Breast epithelium (tissue), 4 donors: ENCODE measurements around the gene CD300LB. TPM values are rescaled to one million over a fixed set of nuclear protein-coding genes. Genes with fewer than 3 reads are reported as not detected.

Experiments
- DNase-seq, 2 donors: peaks; one replicate each; pipeline ENCODE4 v3.0.0-alpha.2; 2019; ENCODE audit warnings: low spot score in 2 of 2
- H3K27ac ChIP-seq, 2 donors: fragments of 200-600 bp; sonication (generic) in 1 of 2; one replicate each; pipeline ENCODE4 v1.5.1; 2016 to 2019; ENCODE audit warnings: mild to moderate bottlenecking in 1 of 2
- H3K27me3 ChIP-seq, 2 donors: fragments of 200-600 bp; sonication (generic) in 1 of 2; one replicate each; pipeline versions ENCODE4 v1.5.1 to v1.6.0; 2017 to 2019; ENCODE audit warnings: control low read depth in 1 of 2, mild to moderate bottlenecking in 1 of 2
- H3K36me3 ChIP-seq: fragments of 200-600 bp; one replicate; pipeline ENCODE4 v1.5.1; 2019
- H3K4me1 ChIP-seq, 2 donors: fragments of 200-600 bp; sonication (generic); one replicate each; pipeline ENCODE4 v1.5.1; 2016 to 2019; ENCODE audit warnings: control low read depth in 1 of 2
- H3K4me3 ChIP-seq, 3 donors: fragments of 200-600 bp; sonication (generic); 1 replicate in 2 of 3; 2 replicates in 1 of 3; pipeline ENCODE4 v1.5.1; 2016 to 2019; ENCODE audit warnings: mild to moderate bottlenecking in 3 of 3, moderate library complexity in 2 of 3
- H3K9me3 ChIP-seq, 2 donors: fragments of 200-600 bp; sonication (generic) in 1 of 2; one replicate each; pipeline ENCODE4 v1.5.1; 2016 to 2019; ENCODE audit warnings: control low read depth in 1 of 2
- POLR2A ChIP-seq: fragments of 450-650 bp; IDR thresholded peaks from one replicate; pipeline ENCODE4 v1.6.1; 2016; ENCODE audit warnings: antibody characterized with exemption, mild to moderate bottlenecking, moderate library complexity
- POLR2AphosphoS5 ChIP-seq, 3 donors: sonication (generic); formaldehyde crosslinking; IDR thresholded peaks; one replicate each; pipeline ENCODE4 v1.6.1; 2017; ENCODE audit warnings: antibody characterized with exemption in 3 of 3
- intact Hi-C: fragments of 100-400 bp; cut with DNase I; formaldehyde crosslinking; loops from one replicate; pipeline ENCODE4 v1.15.1; 2023; ENCODE audit warnings: low total_unique reads
- total RNA-seq, 3 donors: library from RNA; depleted of rRNA; stranded (reverse); fragments of >200 nt; gene quantifications; one replicate each; pipeline ENCODE4 v1.1.0, GENCODE V29; 2016
- TF ChIP-seq, protein P1 (sequence below), 3 donors: fragments of 450-650 bp; IDR thresholded peaks; one replicate each; pipeline ENCODE4 v1.5.1; 2016 to 2017; ENCODE audit warnings: antibody characterized with exemption in 3 of 3, mild to moderate bottlenecking in 3 of 3, moderate library complexity in 3 of 3

Gene CD300LB
- total RNA-seq, 3 donors from 2014 or later = 0.32 to 0.88 TPM; not detected in 1

GRCh38 chr17:74550602-74551001 is 19.3 kb upstream of the CD300LB start:
- intact Hi-C loops = no loop called here
- TF ChIP-seq POLR2AphosphoS5 (IDR thresholded peaks at IDR 0.05) (no peak), POLR2A (no peak)
- TF ChIP-seq, protein P1, sequence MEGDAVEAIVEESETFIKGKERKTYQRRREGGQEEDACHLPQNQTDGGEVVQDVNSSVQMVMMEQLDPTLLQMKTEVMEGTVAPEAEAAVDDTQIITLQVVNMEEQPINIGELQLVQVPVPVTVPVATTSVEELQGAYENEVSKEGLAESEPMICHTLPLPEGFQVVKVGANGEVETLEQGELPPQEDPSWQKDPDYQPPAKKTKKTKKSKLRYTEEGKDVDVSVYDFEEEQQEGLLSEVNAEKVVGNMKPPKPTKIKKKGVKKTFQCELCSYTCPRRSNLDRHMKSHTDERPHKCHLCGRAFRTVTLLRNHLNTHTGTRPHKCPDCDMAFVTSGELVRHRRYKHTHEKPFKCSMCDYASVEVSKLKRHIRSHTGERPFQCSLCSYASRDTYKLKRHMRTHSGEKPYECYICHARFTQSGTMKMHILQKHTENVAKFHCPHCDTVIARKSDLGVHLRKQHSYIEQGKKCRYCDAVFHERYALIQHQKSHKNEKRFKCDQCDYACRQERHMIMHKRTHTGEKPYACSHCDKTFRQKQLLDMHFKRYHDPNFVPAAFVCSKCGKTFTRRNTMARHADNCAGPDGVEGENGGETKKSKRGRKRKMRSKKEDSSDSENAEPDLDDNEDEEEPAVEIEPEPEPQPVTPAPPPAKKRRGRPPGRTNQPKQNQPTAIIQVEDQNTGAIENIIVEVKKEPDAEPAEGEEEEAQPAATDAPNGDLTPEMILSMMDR (IDR thresholded peaks at IDR 0.05) = no peak
- DNase-seq = no peak
- Histone ChIP-seq H3K36me3 (no peaks in the 10 kb centered on the region), H3K27ac (no peak overlapping the region), H3K4me3 (no peak overlapping the region), H3K9me3 (no peaks in the 10 kb centered on the region), H3K4me1 (no peaks in the 10 kb centered on the region), H3K27me3 (no peaks in the 10 kb centered on the region)

GRCh38 chr17:74549343-74549742 is 18.1 kb upstream of the CD300LB start:
- no peaks in the 10 kb centered on the region for H3K36me3 ChIP-seq
- no peak overlapping the region for H3K27ac ChIP-seq
- no peaks in the 10 kb centered on the region for H3K9me3 ChIP-seq
- no peaks in the 10 kb centered on the region for H3K4me1 ChIP-seq
- no peak overlapping the region for H3K4me3 ChIP-seq
- DNase-seq = no peak
- H3K27me3 ChIP-seq = no peaks in the 10 kb centered on the region
- TF ChIP-seq POLR2A = no peak
- no peak for TF ChIP-seq POLR2AphosphoS5 (IDR thresholded peaks at IDR 0.05)
- TF ChIP-seq, protein P1 (IDR thresholded peaks at IDR 0.05) = no peak
- intact Hi-C loops = no loop called here

- H3K4me1 ChIP-seq = no peaks in the 10 kb centered on the region
- intact Hi-C loops = no loop called here
- DNase-seq = no peak
- H3K27me3 ChIP-seq = no peaks in the 10 kb centered on the region
- no peak overlapping the region for H3K27ac ChIP-seq
- H3K36me3 ChIP-seq = no peaks in the 10 kb centered on the region
- H3K9me3 ChIP-seq = no peaks in the 10 kb centered on the region
- no peak overlapping the region for H3K4me3 ChIP-seq
- TF ChIP-seq, protein P1 (IDR thresholded peaks at IDR 0.05) = no peak
Measured at GRCh38 chr17:74547736-74548135, 16.5 kb upstream of the CD300LB start.

GRCh38 chr17:74547264-74547663 is 16.0 kb upstream of the CD300LB start:
- H3K27ac ChIP-seq = no peak overlapping the region
- intact Hi-C loops = no loop called here
- no peaks in the 10 kb centered on the region for H3K27me3 ChIP-seq
- no peaks in the 10 kb centered on the region for H3K36me3 ChIP-seq
- no peak for DNase-seq
- H3K9me3 ChIP-seq = no peaks in the 10 kb centered on the region
- no peaks in the 10 kb centered on the region for H3K4me1 ChIP-seq
- TF ChIP-seq, protein P1 (IDR thresholded peaks at IDR 0.05) = no peak
- TF ChIP-seq POLR2A (no peak), POLR2AphosphoS5 (IDR thresholded peaks at IDR 0.05) (no peak)
- no peak overlapping the region for H3K4me3 ChIP-seq

DNA sequence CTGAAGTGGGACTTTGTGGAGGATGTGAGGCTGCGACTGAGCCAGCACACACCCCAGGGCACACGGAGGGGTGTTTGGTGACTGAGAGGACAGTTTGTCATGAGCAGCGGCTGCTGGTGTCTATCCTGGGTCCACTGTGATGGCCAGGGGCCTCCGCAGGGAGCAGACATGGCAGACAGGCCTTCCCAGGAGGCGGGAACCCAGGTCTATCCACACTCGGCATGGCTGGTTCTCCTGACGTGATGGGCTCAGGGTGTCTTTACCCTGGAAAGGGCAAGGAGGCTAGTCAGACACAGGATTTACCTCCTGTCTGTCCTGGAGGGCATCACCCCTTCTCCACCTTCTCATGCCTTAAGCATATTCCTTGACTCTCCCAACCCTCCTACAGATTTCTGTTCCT is 15.3 kb upstream of the CD300LB start:
- no peak for DNase-seq
- H3K27ac ChIP-seq = no peak overlapping the region

More for the DNA sequence above, 15.3 kb upstream of the CD300LB start:
- intact Hi-C loops = no loop called here
- Histone ChIP-seq H3K4me1 (no peaks in the 10 kb centered on the region), H3K9me3 (no peaks in the 10 kb centered on the region), H3K36me3 (no peaks in the 10 kb centered on the region), H3K4me3 (no peak overlapping the region), H3K27me3 (no peaks in the 10 kb centered on the region)
- no peak for TF ChIP-seq POLR2AphosphoS5 (IDR thresholded peaks at IDR 0.05)
- TF ChIP-seq, protein P1 (IDR thresholded peaks at IDR 0.05) = no peak
- TF ChIP-seq POLR2A = no peak
